ENCODE data around the gene DYRK1A. TPM values are rescaled to one million over a fixed set of nuclear protein-coding genes. Genes with fewer than 3 reads are reported as not detected.

DYRK1A gene
- total RNA-seq, 1 experiment from 2014 or later = 49.3 TPM

DNA sequence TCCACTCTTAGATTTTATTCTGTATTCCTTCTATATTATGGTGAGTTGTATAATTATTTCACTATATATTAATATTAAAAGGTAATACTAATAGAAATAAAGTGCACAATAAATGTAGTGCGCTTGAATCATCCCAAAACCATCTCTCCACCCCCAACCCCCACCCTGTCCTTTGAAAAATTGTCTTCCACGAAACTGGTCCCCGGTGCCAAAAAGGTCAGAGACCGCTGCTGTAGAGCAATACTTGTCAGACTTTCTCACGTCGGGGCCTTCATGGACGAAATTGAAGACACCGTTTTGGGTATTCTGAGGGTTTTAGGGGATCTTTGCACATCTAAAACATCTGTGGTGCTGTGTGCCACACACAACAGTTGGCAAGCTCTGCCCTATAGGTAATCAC is 19.6 kb downstream of the DYRK1A start:
- no TSS peak for BruUV-seq (replicated peaks)
- ATAC-seq (no peak), DNase-seq (ENCODE audit: low read depth, low spot score) (no peak)
- H3K9me2 ChIP-seq (ENCODE audit: insufficient read depth) = no peaks in the 10 kb centered on the region
- no peak overlapping the region for H3K9ac ChIP-seq (ENCODE audit: low read length)
- RAD21 ChIA-PET (ENCODE audit: low non-redundant PET in 1 of 2, low total read pairs in 2 of 2, uncharacterized antibody in 2 of 2, unreplicated experiment in 2 of 2) = no interaction called here
- H4K20me1 ChIP-seq (ENCODE audit: insufficient read depth) = peaks cover 28% of the 10 kb centered on the region; the same call in 1 of the 2 replicates
- no peak overlapping the region for H3K27ac ChIP-seq (ENCODE audit: low read depth, low read length)
- H3K27me3 ChIP-seq (ENCODE audit: insufficient read depth, low read length) = no peaks in the 10 kb centered on the region
- H3K4me1 ChIP-seq (ENCODE audit: control insufficient read depth in 1 of 2, insufficient read depth in 2 of 2, low read length in 2 of 2) = no peaks in the 10 kb centered on the region
- no peaks in the 10 kb centered on the region for H3K36me3 ChIP-seq (ENCODE audit: control insufficient read depth in 1 of 2, insufficient read depth in 2 of 2, low read length in 2 of 2)
- H3K4me2 ChIP-seq (ENCODE audit: low read length) = no peak overlapping the region
- no peak overlapping the region for H3K4me3 ChIP-seq (replicated peaks in 1 of 2; ENCODE audit: low read depth in 1 of 2, low read length in 2 of 2)
- H3K79me2 ChIP-seq (ENCODE audit: insufficient read depth, low read length) = peaks cover 100% of the 10 kb centered on the region
- H2AFZ ChIP-seq (ENCODE audit: low read depth, low read length, poor library complexity, severe bottlenecking) = no peak overlapping the region
- CTCF ChIA-PET = no interaction called here
- intact Hi-C loops (cut with micrococcal nuclease) = no loop called here
- no peaks in the 10 kb centered on the region for H3K9me3 ChIP-seq (ENCODE audit: control insufficient read depth in 1 of 2, insufficient read depth in 1 of 2, low read depth in 1 of 2, low read length in 2 of 2)
- POLR2A ChIA-PET = no interaction called here
- TF ChIP-seq EGR1 (IDR thresholded peaks at IDR 0.05; ENCODE audit: low read depth) (no peak), EZH2 (IDR thresholded peaks at IDR 0.05) (no peak)

DNA sequence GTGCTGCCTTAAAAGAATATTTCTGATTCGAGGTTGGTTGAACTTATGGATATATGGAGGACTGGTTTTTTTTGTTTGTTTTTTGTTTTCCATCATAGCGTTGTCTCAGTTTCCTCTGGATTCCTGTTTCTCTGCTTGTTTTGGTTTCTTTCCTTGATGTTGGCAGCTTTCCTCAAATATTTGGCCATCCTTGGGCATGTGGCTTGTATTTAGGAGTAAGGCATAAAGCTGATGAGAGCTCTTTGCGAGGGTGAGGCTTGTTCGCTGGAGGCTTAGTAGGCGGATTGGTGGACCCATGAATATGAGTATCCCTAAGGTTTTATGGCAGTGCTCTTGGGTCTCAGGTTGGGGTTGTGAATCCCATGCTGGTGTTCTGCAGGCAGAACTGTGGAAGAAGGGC is 22.9 kb downstream of the DYRK1A start:
- intact Hi-C loops (cut with micrococcal nuclease) = no loop called here
- Histone ChIP-seq H3K27ac (ENCODE audit: low read depth, low read length) (no peak overlapping the region), H3K9ac (ENCODE audit: low read length) (no peak overlapping the region), H3K4me3 (replicated peaks in 1 of 2; ENCODE audit: low read depth in 1 of 2, low read length in 2 of 2) (no peak overlapping the region), H2AFZ (ENCODE audit: low read depth, low read length, poor library complexity, severe bottlenecking) (no peak overlapping the region), H3K27me3 (ENCODE audit: insufficient read depth, low read length) (no peaks in the 10 kb centered on the region), H3K9me3 (ENCODE audit: control insufficient read depth in 1 of 2, insufficient read depth in 1 of 2, low read depth in 1 of 2, low read length in 2 of 2) (no peaks in the 10 kb centered on the region), H3K79me2 (ENCODE audit: insufficient read depth, low read length) (peaks cover 100% of the 10 kb centered on the region), H4K20me1 (ENCODE audit: insufficient read depth) (peaks cover 27% of the 10 kb centered on the region; the same call in 1 of the 2 replicates), H3K36me3 (ENCODE audit: control insufficient read depth in 1 of 2, insufficient read depth in 2 of 2, low read length in 2 of 2) (no peaks in the 10 kb centered on the region), H3K4me1 (ENCODE audit: control insufficient read depth in 1 of 2, insufficient read depth in 2 of 2, low read length in 2 of 2) (no peaks in the 10 kb centered on the region), H3K9me2 (ENCODE audit: insufficient read depth) (no peaks in the 10 kb centered on the region), H3K4me2 (ENCODE audit: low read length) (no peak overlapping the region)
- DNase-seq (ENCODE audit: low read depth, low spot score) (no peak), ATAC-seq (no peak)
- ChIA-PET CTCF (no interaction called here), RAD21 (ENCODE audit: low non-redundant PET in 1 of 2, low total read pairs in 2 of 2, uncharacterized antibody in 2 of 2, unreplicated experiment in 2 of 2) (no interaction called here), POLR2A (no interaction called here)
- BruUV-seq (replicated peaks) = no TSS peak
- TF ChIP-seq SP1 (IDR thresholded peaks at IDR 0.05; ENCODE audit: low read depth) = no peak
- TF ChIP-seq CBX3 (IDR thresholded peaks at IDR 0.05; ENCODE audit: low read depth) = no peak
- no peak for TF ChIP-seq ELF1 (IDR thresholded peaks at IDR 0.05; ENCODE audit: borderline replicate concordance, low read depth)
- TF ChIP-seq EZH2 (IDR thresholded peaks at IDR 0.05) = no peak
- no peak for TF ChIP-seq TCF7L2 (IDR thresholded peaks at IDR 0.05; ENCODE audit: borderline replicate concordance, extremely low read depth, insufficient read depth, insufficient read length)
- TF ChIP-seq, protein P1, sequence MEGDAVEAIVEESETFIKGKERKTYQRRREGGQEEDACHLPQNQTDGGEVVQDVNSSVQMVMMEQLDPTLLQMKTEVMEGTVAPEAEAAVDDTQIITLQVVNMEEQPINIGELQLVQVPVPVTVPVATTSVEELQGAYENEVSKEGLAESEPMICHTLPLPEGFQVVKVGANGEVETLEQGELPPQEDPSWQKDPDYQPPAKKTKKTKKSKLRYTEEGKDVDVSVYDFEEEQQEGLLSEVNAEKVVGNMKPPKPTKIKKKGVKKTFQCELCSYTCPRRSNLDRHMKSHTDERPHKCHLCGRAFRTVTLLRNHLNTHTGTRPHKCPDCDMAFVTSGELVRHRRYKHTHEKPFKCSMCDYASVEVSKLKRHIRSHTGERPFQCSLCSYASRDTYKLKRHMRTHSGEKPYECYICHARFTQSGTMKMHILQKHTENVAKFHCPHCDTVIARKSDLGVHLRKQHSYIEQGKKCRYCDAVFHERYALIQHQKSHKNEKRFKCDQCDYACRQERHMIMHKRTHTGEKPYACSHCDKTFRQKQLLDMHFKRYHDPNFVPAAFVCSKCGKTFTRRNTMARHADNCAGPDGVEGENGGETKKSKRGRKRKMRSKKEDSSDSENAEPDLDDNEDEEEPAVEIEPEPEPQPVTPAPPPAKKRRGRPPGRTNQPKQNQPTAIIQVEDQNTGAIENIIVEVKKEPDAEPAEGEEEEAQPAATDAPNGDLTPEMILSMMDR (IDR thresholded peaks at IDR 0.05 in 2 of 3, conservative IDR thresholded peaks at IDR 0.05 in 1 of 3; ENCODE audit: borderline replicate concordance in 1 of 3, insufficient read depth in 1 of 3, low read depth in 2 of 3, low read length in 2 of 3) = no peak
- TF ChIP-seq ZFX (IDR thresholded peaks at IDR 0.05) = no peak
- TF ChIP-seq, protein P2, sequence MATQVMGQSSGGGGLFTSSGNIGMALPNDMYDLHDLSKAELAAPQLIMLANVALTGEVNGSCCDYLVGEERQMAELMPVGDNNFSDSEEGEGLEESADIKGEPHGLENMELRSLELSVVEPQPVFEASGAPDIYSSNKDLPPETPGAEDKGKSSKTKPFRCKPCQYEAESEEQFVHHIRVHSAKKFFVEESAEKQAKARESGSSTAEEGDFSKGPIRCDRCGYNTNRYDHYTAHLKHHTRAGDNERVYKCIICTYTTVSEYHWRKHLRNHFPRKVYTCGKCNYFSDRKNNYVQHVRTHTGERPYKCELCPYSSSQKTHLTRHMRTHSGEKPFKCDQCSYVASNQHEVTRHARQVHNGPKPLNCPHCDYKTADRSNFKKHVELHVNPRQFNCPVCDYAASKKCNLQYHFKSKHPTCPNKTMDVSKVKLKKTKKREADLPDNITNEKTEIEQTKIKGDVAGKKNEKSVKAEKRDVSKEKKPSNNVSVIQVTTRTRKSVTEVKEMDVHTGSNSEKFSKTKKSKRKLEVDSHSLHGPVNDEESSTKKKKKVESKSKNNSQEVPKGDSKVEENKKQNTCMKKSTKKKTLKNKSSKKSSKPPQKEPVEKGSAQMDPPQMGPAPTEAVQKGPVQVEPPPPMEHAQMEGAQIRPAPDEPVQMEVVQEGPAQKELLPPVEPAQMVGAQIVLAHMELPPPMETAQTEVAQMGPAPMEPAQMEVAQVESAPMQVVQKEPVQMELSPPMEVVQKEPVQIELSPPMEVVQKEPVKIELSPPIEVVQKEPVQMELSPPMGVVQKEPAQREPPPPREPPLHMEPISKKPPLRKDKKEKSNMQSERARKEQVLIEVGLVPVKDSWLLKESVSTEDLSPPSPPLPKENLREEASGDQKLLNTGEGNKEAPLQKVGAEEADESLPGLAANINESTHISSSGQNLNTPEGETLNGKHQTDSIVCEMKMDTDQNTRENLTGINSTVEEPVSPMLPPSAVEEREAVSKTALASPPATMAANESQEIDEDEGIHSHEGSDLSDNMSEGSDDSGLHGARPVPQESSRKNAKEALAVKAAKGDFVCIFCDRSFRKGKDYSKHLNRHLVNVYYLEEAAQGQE (IDR thresholded peaks at IDR 0.05; ENCODE audit: low read depth) = no peak
- TF ChIP-seq, protein P3, sequence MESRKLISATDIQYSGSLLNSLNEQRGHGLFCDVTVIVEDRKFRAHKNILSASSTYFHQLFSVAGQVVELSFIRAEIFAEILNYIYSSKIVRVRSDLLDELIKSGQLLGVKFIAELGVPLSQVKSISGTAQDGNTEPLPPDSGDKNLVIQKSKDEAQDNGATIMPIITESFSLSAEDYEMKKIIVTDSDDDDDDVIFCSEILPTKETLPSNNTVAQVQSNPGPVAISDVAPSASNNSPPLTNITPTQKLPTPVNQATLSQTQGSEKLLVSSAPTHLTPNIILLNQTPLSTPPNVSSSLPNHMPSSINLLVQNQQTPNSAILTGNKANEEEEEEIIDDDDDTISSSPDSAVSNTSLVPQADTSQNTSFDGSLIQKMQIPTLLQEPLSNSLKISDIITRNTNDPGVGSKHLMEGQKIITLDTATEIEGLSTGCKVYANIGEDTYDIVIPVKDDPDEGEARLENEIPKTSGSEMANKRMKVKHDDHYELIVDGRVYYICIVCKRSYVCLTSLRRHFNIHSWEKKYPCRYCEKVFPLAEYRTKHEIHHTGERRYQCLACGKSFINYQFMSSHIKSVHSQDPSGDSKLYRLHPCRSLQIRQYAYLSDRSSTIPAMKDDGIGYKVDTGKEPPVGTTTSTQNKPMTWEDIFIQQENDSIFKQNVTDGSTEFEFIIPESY (IDR thresholded peaks at IDR 0.05; ENCODE audit: extremely low read depth, insufficient replicate concordance, low read length) = no peak
- TF ChIP-seq FOSL1 (IDR thresholded peaks at IDR 0.05; ENCODE audit: low read depth) = no peak
- TF ChIP-seq SIN3A (IDR thresholded peaks at IDR 0.05; ENCODE audit: low read depth) = no peak
- no peak for TF ChIP-seq POLR2A (IDR thresholded peaks at IDR 0.05; ENCODE audit: borderline replicate concordance, extremely low read depth, insufficient read depth, insufficient read length)
- no peak for TF ChIP-seq JUND (IDR thresholded peaks at IDR 0.05)
- no peak for TF ChIP-seq SRF (IDR thresholded peaks at IDR 0.05; ENCODE audit: low read depth)
- TF ChIP-seq EGR1 (IDR thresholded peaks at IDR 0.05; ENCODE audit: low read depth) = no peak
